Endothelial cell of umbilical vein (primary cell): ENCODE data around the gene TREML1. TPM values are rescaled to one million over a fixed set of nuclear protein-coding genes. Genes with fewer than 3 reads are reported as not detected.

Experiments
- BruUV-seq: library from RNA; stranded (reverse); fragments of 400-500 nt; replicated peaks from 2 replicates; lab custom pipeline; 2021; lab: Mats Ljungman, UMichigan
- CTCF ChIA-PET: fragments of 300-600, 350-600 bp; sonication (Branson Sonifier 250); formaldehyde crosslinking; loops from one replicate; lab custom pipeline; 2021; ENCODE audit warnings: antibody characterized with exemption, inconsistent platforms; lab: Charles Lee
- POLR2A ChIA-PET: fragments of 300-600, 350-600 bp; sonication (Branson Sonifier 250); formaldehyde crosslinking; loops from one replicate; lab custom pipeline; 2021; ENCODE audit warnings: antibody characterized with exemption, inconsistent platforms; lab: Charles Lee
- DNase-seq: peaks from one replicate; pipeline ENCODE4 v3.0.0-alpha.2; 2011; ENCODE audit warnings: low read depth, low spot score
- FAIRE-seq: peaks from 2 replicates; lab custom pipeline; 2011; peaks lifted over from hg19 to GRCh38; lab: Jason Lieb, UNC
- H2AFZ ChIP-seq: 2 replicates; pipeline ENCODE4 v1.6.0; 2012; ENCODE audit warnings: low read depth, low read length, control low read depth, inconsistent platforms
- H3K27ac ChIP-seq: 2 replicates; pipeline ENCODE4 v1.5.1; 2011; ENCODE audit warnings: low read depth, mild to moderate bottlenecking, control low read depth, low read length, moderate library complexity; ENCODE audit not compliant: insufficient read depth
- H3K27me3 ChIP-seq, 2 experiments: 2 replicates each; pipeline versions ENCODE4 v1.6.0 to v1.6.1; 2011; ENCODE audit warnings: low read length in 2 of 2, mixed read lengths in 1 of 2; ENCODE audit not compliant: control insufficient read depth in 2 of 2, insufficient read depth in 2 of 2
- H3K36me3 ChIP-seq, 2 experiments: 2 replicates in 1 of 2; 3 replicates in 1 of 2; pipeline ENCODE4 v1.5.1; 2011; ENCODE audit warnings: low read length in 2 of 2, mild to moderate bottlenecking in 1 of 2, moderate library complexity in 1 of 2; ENCODE audit not compliant: control insufficient read depth in 2 of 2, insufficient read depth in 2 of 2; ENCODE audit errors: extremely low read depth in 1 of 2
- H3K4me1 ChIP-seq: 3 replicates; pipeline ENCODE4 v1.5.1; 2011; ENCODE audit warnings: mild to moderate bottlenecking, low read length; ENCODE audit not compliant: control insufficient read depth, insufficient read depth; ENCODE audit errors: extremely low read depth
- H3K4me2 ChIP-seq: 2 replicates; pipeline ENCODE4 v1.6.1; 2011; ENCODE audit warnings: low read length, control low read depth, mixed read lengths; ENCODE audit not compliant: insufficient read depth
- H3K4me3 ChIP-seq, 3 experiments: fragments of 200-600 bp in 1 of 3; sonication (generic), shearing (Covaris generic) in 1 of 3; replicated peaks in 1 of 3; 2 replicates each; pipeline ENCODE4 v1.5.1; 2011 to 2016; ENCODE audit warnings: control low read depth in 3 of 3, low read length in 3 of 3, mild to moderate bottlenecking in 2 of 3, inconsistent platforms in 1 of 3, low read depth in 1 of 3, moderate library complexity in 1 of 3; ENCODE audit not compliant: insufficient read depth in 1 of 3
- H3K79me2 ChIP-seq: 2 replicates; pipeline ENCODE4 v1.6.0; 2012; ENCODE audit warnings: low read length, inconsistent platforms; ENCODE audit not compliant: control insufficient read depth, insufficient read depth
- H3K9ac ChIP-seq: replicated peaks from 2 replicates; pipeline ENCODE3; 2011; ENCODE audit warnings: low read length, control low read depth; ENCODE audit not compliant: insufficient read depth; ENCODE audit errors: extremely low read depth
- H3K9me1 ChIP-seq: replicated peaks from 3 replicates; pipeline ENCODE4 v1.6.0; 2011; ENCODE audit warnings: mild to moderate bottlenecking, low read length; ENCODE audit not compliant: control insufficient read depth, insufficient read depth; ENCODE audit errors: extremely low read depth
- H3K9me3 ChIP-seq: replicated peaks from 2 replicates; pipeline ENCODE4 v1.5.1; 2012; ENCODE audit warnings: low read length, inconsistent platforms; ENCODE audit not compliant: control insufficient read depth, insufficient read depth
- H4K20me1 ChIP-seq: replicated peaks from 2 replicates; pipeline ENCODE3; 2011; ENCODE audit warnings: mild to moderate bottlenecking, low read length; ENCODE audit not compliant: control insufficient read depth, insufficient read depth; ENCODE audit errors: extremely low read depth
- EZH2 ChIP-seq: IDR thresholded peaks from 2 replicates; pipeline ENCODE4 v1.6.1; 2012; ENCODE audit warnings: borderline replicate concordance, low read depth, mild to moderate bottlenecking, moderate library complexity, low read length, inconsistent platforms; ENCODE audit not compliant: severe bottlenecking
- FOS ChIP-seq: IDR thresholded peaks from 2 replicates; pipeline ENCODE4 v1.6.1; 2011; ENCODE audit warnings: mild to moderate bottlenecking, low read length, moderate library complexity, borderline replicate concordance; ENCODE audit not compliant: insufficient read depth
- GATA2 ChIP-seq: IDR thresholded peaks from 2 replicates; pipeline ENCODE4 v1.7.0; 2011; ENCODE audit warnings: low read depth, mild to moderate bottlenecking, moderate library complexity, mixed read lengths, low read length; ENCODE audit not compliant: insufficient read length, insufficient read depth
- JUN ChIP-seq: IDR thresholded peaks from 2 replicates; pipeline ENCODE4 v1.6.1; 2011; ENCODE audit warnings: borderline replicate concordance, low read depth; ENCODE audit not compliant: insufficient read length, insufficient read depth
- MYC ChIP-seq: IDR thresholded peaks from one replicate; pipeline ENCODE4 v1.6.1; 2011; ENCODE audit warnings: mild to moderate bottlenecking, low read depth, low read length
- POLR2A ChIP-seq: IDR thresholded peaks from 2 replicates; pipeline ENCODE4 v1.6.1; 2012; ENCODE audit warnings: low read depth, mild to moderate bottlenecking, control low read depth, low read length
- POLR2AphosphoS5 ChIP-seq: IDR thresholded peaks from 2 replicates; pipeline ENCODE4 v1.6.1; 2012; ENCODE audit warnings: low read depth, mild to moderate bottlenecking, control low read depth, low read length, moderate library complexity; ENCODE audit not compliant: insufficient read depth
- dilution Hi-C: fragments of 300-500 bp; cut with MboI; formaldehyde crosslinking; loops from one replicate; pipeline ENCODE4 v1.15.0; 2019; ENCODE audit warnings: low sequenced_read_pairs; ENCODE audit not compliant: extremely low pct_ligation_motif_present
- intact Hi-C: fragments of 100-400 bp; cut with micrococcal nuclease; formaldehyde crosslinking; loops from one replicate; pipeline ENCODE4 v1.10.0; 2022
- polyA plus RNA-seq, 4 experiments: library from polyadenylated mRNA; depleted of rRNA in 3 of 4; stranded (reverse) in 3 of 4; unstranded in 1 of 4; fragments of >200 nt; gene quantifications; 2 replicates each; pipeline versions ENCODE4 v1.2.1 to v1.2.3, GENCODE V29; 2011 to 2012; ENCODE audit warnings: missing spikeins in 1 of 4
- total RNA-seq: library from RNA; stranded (reverse); gene quantifications from 2 replicates; pipeline ENCODE4 v1.2.3, GENCODE V29; 2021
- TF ChIP-seq, protein P1 (sequence below), 2 donors: IDR thresholded peaks; 1 replicate in 1 of 2; 2 replicates in 1 of 2; pipeline ENCODE4 v1.5.1; 2011; ENCODE audit warnings: low read length in 2 of 2, mild to moderate bottlenecking in 2 of 2, moderate library complexity in 2 of 2, control low read depth in 1 of 2, inconsistent platforms in 1 of 2, low read depth in 1 of 2; ENCODE audit not compliant: insufficient read depth in 1 of 2; ENCODE audit errors: extremely low read depth in 1 of 2
- TF ChIP-seq, protein P2 (sequence below): IDR thresholded peaks from 2 replicates; pipeline ENCODE4 v1.6.1; 2011; ENCODE audit not compliant: insufficient read depth, insufficient read length

TREML1 gene
- total and polyA plus RNA-seq, 2 donors (not counting 3 experiments of a cell fraction or from before 2014, with no cell fraction given), result not detected

DNA sequence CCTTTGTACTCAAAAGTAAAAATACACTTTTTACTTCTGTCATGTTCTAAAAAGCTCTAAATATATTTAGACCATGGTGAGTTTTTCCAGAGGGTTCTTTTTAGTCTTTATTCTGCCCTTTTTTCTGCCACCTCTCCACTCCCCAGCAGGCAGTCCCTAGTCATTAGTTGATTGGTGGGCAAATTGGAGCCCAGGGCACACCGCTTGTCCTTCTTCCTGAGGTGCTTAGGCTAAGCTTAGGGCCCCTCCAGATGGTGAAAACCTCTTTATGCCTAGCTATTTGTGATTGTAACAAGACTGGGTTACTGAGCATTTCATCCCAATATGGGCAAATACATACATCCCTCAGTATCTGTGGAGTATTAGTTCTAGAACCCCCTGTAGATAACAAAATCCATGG, 6.2 kb downstream of the TREML1 start:
- Histone ChIP-seq H3K4me1 (no peaks in the 10 kb centered on the region), H2AFZ (no peak overlapping the region), H3K36me3 (no peaks in the 10 kb centered on the region), H3K27me3 (no peaks in the 10 kb centered on the region), H3K79me2 (no peaks in the 10 kb centered on the region), H3K4me3 (no peak overlapping the region), H3K27ac (no peak overlapping the region), H3K4me2 (no peak overlapping the region), H4K20me1 (no peaks in the 10 kb centered on the region), H3K9ac (no peak overlapping the region), H3K9me1 (no peaks in the 10 kb centered on the region), H3K9me3 (no peaks in the 10 kb centered on the region)
- CTCF ChIA-PET, result no interaction called here
- no TSS peak for BruUV-seq
- dilution Hi-C loops, result no loop called here
- POLR2A ChIA-PET, result no interaction called here
- DNase-seq, result no peak
- no peak for FAIRE-seq
- intact Hi-C loops, result no loop called here
- TF ChIP-seq GATA2 (no peak), POLR2AphosphoS5 (no peak), FOS (no peak), EZH2 (no peak), JUN (no peak), MYC (no peak), POLR2A (no peak)
- TF ChIP-seq, protein P1, sequence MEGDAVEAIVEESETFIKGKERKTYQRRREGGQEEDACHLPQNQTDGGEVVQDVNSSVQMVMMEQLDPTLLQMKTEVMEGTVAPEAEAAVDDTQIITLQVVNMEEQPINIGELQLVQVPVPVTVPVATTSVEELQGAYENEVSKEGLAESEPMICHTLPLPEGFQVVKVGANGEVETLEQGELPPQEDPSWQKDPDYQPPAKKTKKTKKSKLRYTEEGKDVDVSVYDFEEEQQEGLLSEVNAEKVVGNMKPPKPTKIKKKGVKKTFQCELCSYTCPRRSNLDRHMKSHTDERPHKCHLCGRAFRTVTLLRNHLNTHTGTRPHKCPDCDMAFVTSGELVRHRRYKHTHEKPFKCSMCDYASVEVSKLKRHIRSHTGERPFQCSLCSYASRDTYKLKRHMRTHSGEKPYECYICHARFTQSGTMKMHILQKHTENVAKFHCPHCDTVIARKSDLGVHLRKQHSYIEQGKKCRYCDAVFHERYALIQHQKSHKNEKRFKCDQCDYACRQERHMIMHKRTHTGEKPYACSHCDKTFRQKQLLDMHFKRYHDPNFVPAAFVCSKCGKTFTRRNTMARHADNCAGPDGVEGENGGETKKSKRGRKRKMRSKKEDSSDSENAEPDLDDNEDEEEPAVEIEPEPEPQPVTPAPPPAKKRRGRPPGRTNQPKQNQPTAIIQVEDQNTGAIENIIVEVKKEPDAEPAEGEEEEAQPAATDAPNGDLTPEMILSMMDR (IDR thresholded peaks at IDR 0.05; ENCODE audit: extremely low read depth in 1 of 2, insufficient read depth in 1 of 2, low read depth in 1 of 2, low read length in 2 of 2), result no peak
- TF ChIP-seq, protein P2, sequence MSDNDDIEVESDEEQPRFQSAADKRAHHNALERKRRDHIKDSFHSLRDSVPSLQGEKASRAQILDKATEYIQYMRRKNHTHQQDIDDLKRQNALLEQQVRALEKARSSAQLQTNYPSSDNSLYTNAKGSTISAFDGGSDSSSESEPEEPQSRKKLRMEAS, result no peak
